Putamen (tissue), 1 donor: ENCODE results near the gene METTL1.
"Not testable (repeated sequence)": the region's sequence is repeated elsewhere in the genome, so short reads cannot be mapped to it uniquely, and the experiment has no call there.

Source experiments
- DNase-seq: peaks from one replicate; pipeline ENCODE4 v3.0.0-alpha.2; 2016; ENCODE audit warnings: low spot score

METTL1 gene

DNA sequence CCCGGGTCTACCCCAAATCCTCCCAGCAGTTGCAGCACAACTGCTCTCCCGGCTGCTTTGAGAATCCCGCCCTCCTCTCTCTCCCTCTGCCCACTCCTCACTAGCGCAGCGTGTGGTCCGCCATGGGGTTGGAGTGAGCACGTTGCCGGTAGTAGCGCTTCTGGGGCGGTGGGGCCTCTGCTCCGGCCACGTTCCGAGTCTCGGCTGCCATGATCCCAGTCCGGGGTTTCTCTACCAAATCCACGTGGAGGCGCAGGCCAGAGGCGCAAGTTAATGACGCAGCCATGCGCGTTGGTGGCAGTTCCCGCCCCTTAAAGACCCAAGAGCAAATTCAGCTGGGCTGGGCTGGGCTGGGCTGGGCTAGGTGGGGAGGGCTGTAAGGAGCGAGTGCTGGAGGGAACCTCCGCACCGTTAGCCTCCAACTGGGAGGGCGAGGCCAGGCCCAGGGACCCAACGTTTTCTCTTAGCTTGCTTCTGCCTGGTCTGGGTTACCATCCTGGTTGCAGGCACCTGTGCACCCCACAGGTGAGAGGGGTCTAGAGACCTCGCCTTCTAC, at the start of gene METTL1:
METTL1 (minus strand) TSS at position 233 of the 556 bp plus-strand sequence; CDS start at position 211, 22 bp downstream.
- DNase-seq = peak; percentile 96

DNA sequence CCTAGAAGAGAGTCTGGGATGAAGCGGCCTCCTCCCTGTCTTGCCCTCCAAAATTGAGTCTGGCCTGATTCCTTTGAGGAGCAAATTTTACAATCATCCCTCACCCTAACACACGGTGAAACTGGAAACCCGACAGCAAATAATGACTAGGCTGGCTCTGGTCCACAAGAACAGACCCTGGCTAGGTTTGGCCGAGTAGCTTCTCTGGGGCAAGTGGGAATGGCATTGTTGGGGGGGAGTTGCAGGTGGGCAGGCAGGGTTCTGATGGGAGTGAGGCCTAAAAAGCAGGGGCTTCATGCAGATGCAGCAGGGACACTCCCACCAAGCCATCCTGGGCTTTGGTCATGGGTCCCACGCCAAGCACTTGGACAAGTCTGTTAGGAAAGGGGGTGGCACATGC, 49.1 kb upstream of the METTL1 start:
- DNase-seq = not testable (repeated sequence)

DNA sequence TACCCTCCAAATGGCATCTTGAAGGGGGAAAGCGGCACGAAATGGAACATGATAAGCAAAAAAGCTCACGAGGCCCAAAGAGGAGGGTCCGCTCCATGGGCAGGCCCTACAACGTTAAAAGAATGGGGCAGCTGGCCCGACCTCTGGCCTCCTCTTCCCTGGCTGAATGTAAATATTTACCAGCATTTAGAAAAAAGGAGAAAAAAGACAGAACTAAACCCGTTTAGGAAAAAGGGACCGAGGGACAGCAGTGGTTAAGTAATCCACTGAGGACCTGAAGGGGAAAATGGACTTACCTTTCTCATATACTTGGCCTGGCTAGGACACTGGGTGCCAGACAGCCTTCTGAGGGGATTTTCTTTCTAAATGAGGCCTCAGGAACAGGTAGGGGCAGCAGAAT, 48.2 kb upstream of the METTL1 start:
- DNase-seq = not testable (repeated sequence)

DNA sequence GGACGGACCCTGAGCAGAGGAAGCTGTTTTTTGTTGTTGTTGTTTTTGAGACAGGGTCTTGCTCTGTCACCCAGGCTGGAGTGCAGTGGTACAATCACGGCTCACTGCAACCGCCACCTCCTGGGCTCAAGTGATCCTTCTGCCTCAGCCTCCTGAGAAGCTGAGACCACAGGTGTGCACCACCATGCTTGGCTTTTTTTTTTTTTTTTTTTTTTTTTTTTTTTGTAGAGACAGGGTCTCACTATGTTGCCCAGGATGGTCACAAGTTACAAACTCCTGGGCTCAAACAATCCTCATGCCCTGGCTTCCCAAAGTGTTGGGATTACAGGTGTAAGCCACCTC, 46.1 kb upstream of the METTL1 start:
- DNase-seq = not testable (repeated sequence)

DNA sequence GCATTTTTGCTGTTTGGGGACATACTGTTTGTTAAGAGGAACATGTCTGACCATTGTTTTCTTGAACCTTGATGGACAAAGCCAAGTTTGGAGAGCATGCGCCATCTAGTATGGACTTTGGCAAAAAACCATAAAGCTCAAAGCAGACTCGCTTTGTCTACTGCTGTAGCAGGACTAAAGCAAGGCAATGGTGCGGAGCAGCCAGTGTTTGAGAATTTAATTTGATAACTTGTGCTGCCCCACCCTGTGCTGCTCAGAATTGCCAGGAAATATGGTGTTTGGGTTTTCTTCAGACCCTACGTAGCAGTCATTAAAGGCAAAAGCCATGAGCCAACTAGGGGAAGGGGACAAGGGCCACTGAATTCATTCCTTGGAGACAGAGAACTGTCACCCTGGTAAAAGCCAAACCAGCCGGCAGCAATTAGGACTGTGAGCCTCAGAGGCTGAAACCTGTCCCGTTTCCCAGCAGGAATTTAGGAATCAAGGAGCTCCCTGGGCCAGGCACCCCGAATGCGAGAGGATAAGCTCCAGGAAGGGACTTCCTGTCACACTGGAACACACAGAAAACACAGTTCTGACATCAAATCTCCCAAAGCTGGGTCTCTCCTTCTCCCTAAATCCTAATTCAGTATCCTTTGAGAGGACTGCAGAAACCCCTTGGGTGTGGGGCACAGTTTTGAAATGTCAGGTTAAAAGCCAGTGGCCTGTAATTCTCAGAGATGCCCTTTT, 45.5 kb upstream of the METTL1 start:
- DNase-seq = no peak

DNA sequence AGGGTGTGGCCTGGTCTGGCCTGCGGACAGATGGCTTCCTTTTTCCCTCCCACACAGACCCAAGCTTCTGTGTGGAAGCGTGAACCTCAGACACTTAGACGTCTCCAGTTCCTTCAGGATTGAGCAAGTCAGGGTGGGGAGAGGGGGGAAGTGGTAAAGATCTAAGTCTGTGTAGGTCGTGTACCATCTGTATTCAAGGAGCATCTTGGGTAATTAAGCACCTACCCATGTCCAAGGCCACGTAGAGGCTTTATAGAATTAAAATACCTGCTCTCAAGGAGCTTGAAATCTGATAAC, 44.9 kb upstream of the METTL1 start:
- DNase-seq = no peak

DNA sequence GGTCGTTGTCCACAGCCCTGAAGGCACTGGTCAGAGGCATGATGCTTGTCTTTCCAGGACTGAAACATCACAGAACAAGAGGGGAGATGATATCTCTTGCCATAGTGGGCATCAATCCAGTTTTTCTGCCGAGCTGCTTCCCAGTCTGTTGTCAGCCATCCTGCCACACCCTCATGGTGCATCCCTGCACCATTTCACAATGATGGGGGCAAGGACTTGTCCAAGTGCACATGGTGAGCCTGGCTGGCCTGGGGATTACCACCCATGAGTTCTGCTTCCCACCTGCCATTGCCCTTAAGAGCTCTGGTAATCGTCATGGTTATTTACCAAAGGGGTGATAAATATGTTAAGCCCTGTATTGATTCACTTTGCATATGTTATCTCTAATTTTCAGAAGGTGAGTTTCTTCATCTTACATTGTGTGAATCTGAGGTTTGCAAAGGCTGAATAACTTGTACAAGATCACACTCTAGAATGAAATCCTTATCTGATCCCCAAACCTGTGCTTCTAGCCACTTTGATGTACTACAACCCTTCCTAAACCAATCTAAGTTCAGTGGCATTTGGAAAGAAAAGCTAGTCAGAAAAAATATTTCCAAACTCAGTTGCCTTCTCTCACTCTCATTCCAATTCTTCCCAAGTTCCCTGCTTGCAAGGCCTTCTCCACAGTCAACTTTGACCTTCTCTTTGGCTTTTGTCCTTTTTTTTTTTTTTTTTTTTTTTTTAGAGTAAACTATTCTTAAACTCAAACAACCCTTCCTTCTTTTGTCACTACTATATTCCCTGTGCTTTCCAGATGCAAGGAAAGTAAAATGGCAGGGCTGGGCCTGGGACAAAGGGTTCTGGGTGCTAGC, 44.3 kb upstream of the METTL1 start:
- no peak for DNase-seq

DNA sequence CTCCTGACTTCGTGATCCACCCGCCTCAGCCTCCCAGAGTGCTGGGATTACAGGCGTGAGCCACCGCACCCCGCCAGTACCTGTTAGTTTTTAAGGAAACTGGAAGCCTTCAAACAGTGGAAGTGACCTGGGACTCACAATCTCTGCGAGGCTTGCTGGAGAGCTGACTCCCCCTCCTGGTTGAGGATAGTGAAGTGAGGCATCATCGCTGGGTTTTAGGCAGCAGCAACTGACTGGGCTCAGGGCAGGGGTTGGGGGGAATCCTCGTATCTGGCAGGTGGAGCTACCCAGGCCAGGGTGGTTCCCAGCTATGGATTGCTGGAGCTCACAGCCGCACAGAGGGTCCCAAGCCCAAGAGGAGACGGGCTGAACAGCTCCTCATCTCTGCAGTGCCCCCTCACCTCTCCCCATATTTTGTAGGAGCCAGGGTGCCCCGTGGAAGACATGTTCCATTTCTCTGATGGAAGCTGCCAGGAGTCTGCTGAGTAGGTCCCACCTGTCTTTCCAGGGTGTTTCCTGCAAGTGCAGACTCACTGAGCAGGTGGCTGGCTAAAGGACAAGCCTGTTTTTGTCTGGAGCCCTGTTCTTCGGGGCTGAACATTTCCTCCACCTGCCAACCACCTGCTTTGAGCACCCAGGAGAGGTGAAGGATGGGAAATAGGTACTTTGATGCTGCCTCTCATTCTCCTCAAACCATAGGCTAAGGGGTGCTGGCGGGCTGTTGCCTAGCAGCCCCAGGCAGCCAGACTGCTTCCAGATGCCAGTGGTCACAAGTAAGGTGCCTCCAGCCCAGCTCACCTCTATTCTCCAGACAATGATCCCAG, 43.5 kb upstream of the METTL1 start:
- DNase-seq = no peak

DNA sequence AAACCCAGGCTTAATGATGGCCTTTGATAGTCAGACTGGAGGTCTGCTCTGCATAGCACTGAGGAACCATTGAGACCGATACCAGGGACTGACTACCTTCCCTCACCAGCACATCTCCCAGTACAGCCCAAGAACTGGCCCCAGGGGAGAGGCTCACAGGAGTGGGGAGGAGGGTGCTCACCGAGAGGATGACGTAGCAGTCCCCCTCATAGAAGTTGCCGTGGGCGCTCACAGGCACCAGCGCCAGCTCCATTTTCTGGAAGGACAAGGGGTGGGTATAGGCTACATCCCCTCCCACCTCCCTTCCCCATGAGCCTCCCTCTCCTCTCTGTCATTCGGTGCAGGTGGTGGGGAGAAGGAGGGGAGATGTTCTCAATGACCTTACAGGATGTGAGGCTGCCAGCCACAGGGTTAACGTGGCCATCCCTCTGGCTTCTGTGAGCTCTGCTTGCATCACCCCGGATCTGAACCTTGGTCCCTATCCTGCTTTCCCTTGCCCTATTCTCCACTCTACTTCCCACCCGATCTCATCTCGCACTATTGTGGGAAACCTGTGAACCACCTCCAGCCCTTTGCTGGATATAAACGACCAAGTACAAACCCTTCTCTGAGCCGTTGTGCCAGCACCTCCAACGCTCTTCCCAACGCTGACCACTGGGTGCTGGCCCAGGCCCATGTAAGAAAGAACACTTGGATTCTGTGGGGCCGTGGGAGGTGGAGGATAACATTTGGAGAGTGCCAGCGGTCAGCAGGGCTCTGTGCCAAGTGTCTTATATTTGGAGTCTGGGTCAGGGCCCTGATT, 42.3 kb upstream of the METTL1 start:
- DNase-seq = no peak

DNA sequence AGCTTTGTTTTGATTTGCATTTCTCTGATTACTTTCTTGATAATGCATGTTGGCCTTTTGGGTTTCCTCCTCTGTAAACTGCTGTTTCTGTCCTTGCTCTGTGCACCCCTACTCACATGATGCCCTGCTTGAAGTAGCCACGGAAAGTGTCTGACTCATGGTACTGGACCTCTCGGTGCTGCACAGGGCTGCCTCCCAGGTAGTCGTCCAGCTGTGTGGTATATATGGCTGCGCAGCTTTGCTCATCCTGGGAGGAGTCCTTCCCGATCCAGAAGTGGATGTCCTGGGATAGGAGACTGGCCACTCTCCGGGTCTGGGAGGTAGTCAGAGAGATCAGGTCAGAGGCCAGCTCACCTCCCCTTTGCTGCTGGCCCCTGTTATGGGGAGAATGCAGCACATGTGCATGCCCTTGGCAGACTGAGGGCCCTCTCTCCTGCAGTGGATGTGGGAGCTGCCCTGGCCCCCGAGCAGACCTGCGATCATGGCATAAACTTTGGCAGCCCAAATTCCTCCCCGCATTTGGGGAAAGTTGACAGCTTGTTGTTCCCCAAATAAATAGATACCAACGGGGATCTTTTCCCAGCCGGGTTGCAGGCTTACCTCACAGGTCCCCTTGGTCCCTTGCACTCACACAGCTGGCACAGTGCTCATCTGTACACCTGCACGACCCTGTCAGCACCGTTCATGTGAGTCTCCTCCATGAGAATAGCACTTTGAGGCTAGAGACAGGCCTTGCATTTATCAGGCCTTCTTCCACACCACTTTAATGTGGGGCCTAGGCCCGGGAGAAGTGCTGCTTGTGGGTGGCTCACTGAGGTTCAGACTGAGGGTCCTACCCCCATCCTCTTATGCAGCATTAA, 41.4 kb upstream of the METTL1 start:
- no peak for DNase-seq

DNA sequence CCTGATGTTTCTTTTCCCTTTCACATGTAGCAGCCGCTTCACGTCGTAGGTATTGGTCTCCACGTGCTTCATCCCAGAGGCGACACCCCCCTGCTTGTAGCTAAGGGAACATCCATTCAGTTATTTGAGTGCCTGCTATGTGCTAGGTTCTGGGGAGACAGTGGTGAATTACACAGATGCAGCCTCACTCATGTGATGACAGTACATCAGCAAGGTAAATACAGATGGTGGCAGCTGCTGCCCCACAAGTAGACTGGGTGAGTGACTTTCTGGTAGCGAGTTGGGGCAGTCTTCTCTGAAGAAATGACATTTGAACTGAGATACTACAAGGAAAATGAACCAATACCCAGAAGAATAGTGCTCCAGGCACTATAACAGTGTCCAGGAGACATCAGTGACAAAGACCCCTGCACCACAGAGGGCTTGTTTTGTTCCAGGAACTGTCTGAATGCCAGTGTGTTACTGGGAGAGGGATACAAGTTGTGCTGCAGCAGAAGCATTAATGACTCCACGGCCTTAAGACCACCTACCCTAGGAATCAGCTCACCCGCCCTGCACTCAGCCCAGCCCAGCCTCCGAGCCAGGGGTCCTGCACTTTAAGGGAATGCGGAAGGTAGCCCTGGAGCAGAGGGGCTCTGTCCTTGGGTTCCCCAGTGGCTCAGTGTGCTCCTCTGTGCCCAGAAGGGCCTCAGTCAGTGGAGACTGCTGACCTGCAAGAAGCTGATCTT, 39.3 kb upstream of the METTL1 start:
- DNase-seq = no peak

DNA sequence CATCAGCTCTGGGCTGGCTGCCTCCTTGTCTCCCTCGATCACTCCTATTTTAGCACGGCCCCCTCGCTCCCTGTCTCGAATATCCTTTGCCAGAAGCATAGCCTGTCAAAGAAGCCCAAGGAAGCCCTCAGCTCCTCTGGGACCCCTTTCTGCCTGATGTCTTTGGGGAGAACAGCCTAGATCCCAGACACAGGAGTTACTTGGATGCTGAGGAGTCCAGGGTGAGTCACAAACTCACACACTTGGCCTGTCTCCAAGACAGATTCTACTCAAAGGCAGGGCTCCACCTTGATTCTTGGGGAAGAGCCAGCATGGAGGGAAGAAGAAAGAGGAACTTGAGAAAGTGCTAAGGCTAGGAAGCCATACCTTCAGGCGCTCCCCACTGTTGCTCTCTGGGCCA, 38.5 kb upstream of the METTL1 start:
- DNase-seq = no peak

DNA sequence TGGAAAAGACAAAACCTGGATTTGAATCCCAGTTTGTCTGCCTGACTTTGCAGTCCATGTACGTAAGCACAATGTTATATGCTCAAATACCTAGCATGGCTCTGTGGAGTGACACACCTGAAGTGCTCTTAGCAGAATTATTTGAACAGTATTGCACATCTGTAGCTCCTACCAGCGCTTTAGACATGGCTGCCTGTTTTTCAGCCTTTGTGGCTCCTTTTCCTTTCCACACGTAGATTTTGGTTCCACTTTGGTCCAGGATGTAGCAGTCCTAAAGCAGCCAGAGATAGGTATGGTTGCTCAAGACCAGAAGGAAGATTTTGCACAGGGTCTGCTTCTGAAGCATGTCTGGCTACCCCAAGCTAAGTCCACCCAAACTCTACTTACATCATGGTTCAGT, 37.5 kb upstream of the METTL1 start:
- no peak for DNase-seq

DNA sequence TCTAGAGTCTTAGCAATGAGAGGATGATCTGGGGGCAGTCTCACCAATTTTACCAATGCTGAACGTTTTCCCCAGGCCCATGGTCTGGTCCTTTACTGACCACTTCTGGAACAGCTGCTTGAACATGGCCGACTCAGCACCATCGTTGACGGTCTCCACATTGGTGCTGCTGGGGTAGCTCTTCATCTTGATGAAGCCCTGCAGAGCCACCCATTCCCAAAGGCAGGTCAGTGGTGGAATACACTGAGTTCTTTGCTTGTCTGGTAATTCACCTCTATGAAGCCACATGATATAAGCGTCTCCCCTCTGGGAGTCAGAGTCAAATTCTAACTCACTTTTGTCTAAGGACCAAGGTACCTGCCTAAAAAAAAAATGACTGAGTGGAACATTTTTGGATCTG, 36.4 kb upstream of the METTL1 start:
- no peak for DNase-seq

DNA sequence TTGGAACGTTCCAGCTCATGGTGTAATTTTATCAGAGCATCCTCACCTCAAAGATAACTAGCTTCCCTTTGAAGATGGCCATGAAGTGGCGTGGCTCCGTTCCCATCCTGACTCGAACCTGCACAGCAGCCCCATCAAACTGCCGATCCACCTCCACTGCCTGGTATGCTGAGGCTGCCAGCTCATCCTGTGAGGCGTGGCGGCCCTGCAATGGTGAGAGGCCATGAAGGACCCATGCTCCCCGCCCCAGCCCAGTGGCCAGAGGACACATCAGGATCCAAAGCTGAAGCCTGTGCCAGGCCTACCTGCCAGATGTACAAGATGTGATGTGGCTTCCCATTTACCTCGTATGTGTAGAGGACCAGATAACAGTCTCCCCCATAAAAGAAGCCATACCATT, 35.4 kb upstream of the METTL1 start:
- no peak for DNase-seq

DNA sequence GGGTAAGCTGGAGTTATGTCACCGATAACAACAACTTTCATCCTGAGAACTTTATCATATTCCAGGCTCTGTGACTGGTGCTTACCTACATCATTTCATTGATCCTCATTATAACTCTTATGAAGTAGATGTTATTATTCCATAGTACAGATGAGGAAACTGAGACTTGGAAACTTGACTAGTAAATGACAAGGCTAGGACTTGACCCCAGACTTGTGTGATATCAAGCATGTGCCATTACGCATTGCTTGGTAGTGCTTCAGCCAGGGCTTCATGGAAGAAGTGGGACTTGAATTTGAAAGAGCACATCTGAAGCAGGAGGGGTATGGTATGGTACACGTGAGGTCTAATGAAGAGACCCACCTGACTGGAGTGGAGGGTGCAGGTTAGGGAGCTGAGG, 34.8 kb upstream of the METTL1 start:
- DNase-seq = no peak

DNA sequence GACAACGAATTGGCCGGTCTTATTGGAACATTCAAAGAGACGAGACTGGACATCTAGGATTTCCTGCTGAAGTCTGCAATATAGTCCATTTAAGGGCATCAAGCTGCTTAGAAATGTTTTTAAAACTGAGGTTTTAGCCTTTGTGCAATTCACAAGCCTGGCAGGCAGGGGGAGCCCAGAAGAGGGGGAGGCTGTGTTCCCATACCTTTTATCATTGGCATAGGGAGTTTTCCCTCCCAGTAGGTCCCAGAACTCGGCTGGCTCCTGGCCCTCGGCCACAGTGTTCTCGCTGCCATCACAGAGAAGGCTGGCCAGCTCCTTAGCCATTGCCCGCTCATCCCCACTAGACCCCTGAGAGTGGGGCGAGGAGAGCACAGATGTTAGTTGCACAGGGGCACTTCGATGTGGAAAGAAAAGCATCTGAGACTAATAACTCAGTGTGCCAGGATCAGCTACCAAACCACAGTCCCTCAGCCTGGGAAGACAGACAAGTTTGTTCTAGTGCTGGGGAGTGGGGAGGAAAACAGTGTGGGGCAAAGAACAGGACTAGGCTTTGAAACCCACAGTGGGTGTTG, 31.5 kb upstream of the METTL1 start:
- DNase-seq = no peak

DNA sequence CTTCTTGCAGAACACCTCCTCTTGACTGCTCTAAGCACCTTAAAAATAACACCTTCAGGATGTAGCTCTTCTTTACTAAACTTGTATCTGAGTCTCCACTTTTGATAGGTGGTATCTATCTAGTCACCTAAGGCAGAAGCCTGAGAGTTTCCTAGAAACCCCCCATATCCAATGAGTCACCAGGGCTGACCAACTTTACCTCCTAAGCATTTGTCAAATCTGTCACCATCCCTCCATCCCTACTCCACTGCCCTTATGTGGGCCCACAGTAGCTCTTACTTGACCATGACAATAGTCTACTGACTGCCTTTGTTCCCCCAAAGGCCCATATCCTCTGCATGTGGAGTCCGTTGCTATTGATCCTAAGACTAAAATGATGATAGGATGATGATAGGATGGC, 30.7 kb upstream of the METTL1 start:
- no peak for DNase-seq

DNA sequence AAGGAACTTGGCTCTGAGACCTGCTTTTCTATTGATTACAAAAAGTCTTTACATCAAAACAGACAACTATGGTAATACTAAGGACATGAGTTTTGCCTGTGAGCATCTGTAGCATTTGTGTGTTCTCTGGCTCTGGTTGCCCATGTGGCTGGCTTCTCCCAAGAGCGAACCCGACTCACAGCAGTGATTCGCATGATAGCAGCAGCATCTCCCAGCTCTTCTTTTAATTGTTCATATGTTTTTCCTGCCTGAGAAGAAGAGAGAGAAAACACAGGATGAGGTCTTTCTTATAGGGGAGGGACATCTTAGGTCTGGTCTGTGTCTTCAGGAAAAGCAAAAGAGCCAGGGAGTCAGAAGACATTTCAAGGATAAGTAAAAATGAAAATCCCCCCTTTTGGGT, 29.1 kb upstream of the METTL1 start:
- DNase-seq = no peak

DNA sequence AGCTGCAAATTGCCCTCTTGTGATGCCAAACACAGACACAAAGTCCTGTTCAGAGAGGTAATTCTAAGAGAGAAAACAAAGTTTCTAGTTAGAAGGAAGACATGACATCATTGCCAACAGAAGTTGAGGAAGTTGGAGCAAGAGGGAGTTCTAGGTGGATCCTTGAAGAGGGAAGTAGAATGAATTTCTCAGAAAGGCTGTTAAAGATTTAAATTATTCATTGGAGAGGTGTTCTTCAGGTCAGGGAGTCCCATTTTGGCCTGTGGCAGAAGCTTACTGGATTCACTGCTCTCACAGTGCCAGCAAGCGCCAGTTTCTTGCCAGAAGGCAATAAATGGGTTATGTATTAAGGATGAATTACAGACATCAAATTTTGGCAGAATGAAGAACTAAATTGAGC, 26.0 kb upstream of the METTL1 start:
- no peak for DNase-seq
